ENCODE data around the gene KAZN.

KAZN gene

GRCh38 chr1:14945132-14946010 is 346.9 kb downstream of the KAZN start:
- DNase-seq (ENCODE audit: low read depth in 1 of 2, low spot score in 1 of 2) = no peak

GRCh38 chr1:14946011-14946359 is 347.5 kb downstream of the KAZN start:
- no peak for DNase-seq (ENCODE audit: low read depth in 1 of 2, low spot score in 1 of 2)

DNA sequence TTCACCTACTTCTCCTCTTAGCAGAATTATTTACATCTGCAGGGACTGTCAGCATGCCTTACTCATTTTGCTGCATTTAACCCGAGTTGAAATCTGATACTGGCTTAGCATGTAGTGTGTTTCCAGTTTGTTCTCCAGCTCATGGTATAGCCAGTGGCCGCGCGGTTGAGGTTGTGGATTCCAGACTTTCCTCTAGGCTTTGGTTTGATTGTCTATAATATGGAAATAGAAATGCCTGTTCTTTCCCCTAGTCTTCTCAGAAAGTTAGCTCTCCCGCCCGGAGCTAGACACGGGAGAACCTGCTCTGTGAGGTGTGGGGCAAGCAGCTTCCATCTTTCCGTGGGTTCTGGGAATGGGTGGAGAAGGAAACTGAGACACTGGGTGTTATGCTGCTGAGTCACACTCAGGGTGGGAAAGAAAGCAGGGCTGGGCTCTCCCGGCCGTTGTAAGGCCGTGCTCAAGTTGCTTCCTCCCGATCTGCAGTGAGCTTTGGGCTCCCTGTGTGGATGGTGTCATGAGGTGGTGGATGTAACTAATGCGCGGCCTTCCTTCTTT is 348.3 kb downstream of the KAZN start:
- DNase-seq (ENCODE audit: low read depth in 1 of 2, low spot score in 1 of 2) = no peak

- DNase-seq (ENCODE audit: low read depth in 1 of 2, low spot score in 1 of 2) = no peak
These were observed 348.9 kb downstream of the KAZN start for GRCh38 chr1:14947421-14947820.

GRCh38 chr1:14948112-14948652 is 349.7 kb downstream of the KAZN start:
- DNase-seq (ENCODE audit: low read depth in 1 of 2, low spot score in 1 of 2) = no peak

DNA sequence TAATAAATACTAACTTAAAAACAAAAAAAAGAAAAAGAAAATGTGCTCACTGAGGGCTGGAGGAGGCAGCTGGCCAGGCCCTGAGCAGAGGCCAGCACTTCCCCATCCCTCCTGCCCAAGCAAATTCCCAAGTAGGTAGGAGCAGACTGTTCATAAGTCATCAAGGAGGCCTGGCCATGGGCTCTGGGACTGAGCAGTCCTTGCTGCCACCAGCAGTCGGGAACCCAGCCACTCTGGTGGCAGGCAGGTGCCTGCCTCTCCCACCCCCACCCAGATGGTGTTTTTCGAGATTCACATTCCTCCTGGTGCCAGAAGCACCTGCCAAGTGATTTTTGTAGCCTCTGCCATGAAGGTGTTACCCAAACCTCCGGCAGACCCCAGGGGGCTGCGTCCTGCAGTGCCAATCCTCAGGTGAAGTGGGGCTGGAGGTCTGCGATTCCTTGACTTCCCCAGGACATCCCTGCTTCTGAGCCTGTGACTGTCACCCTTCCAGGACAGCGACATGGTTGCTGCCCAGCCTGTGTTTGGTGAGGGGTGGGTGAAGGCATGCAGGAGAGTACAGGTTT is 350.9 kb downstream of the KAZN start:
- no peak for DNase-seq (ENCODE audit: low read depth in 1 of 2, low spot score in 1 of 2)

DNA sequence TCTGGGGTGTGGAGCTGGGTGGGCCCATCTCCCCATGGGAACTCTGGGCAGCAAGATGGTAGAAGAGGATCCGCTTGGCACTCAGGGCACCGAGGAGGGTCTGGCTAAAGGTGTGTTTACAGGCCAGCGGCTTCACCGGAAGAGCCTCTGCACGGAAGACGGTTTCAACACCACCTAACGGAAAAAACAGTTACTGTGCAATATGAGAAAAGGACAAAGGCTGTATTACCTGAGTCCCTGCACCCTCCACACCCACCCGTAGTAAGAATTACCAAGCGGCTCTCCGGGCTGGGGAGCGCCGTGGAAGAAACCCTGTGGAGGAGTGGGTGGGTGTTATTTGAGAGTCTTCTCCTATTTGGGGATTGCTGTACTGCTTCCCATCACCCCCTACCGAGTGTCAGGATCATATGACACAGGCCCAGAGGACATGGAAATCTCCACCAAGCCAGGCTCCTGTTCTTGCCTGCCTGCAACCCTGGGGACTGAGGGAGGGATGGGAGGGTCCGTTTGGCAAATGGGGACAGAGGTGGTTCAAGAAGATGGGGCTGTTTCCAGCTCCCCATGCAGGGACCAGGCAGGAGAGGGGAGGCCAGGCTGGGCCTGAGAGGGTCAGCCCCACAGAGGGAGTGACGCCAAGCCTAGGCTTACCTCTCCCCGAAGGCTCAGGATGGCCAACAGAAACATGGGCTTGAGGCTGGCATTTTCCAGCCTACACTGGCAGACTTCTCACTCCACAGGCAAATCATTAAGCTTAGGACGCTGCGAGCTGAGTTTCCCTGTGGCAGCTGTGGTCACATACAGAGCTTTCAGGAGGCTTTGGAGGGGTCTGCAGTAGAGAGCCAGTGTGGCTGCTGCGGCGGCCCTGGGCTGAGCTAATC is 351.6 kb downstream of the KAZN start:
- no peak for DNase-seq (ENCODE audit: low read depth in 1 of 2, low spot score in 1 of 2)

DNA sequence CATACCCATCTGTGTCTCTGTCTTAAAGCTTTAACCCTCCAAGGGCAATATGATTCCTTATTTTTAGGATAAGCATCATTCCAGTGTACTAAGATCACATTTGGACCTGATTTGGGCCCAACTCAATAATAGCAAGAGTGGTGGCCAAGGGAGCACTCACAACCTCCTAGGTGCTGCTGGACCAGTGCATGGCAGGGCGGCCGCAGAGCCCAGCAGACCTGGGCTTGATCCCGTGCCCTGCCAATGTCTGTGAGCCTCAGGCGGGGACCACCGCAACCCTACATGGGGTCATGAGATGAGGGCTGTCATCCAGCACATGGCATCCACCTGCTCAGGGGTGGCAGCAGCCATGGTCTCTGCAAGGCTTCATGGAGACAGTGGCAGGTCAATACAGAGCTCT is 353.3 kb downstream of the KAZN start:
- DNase-seq (ENCODE audit: low read depth in 1 of 2, low spot score in 1 of 2) = no peak

DNA sequence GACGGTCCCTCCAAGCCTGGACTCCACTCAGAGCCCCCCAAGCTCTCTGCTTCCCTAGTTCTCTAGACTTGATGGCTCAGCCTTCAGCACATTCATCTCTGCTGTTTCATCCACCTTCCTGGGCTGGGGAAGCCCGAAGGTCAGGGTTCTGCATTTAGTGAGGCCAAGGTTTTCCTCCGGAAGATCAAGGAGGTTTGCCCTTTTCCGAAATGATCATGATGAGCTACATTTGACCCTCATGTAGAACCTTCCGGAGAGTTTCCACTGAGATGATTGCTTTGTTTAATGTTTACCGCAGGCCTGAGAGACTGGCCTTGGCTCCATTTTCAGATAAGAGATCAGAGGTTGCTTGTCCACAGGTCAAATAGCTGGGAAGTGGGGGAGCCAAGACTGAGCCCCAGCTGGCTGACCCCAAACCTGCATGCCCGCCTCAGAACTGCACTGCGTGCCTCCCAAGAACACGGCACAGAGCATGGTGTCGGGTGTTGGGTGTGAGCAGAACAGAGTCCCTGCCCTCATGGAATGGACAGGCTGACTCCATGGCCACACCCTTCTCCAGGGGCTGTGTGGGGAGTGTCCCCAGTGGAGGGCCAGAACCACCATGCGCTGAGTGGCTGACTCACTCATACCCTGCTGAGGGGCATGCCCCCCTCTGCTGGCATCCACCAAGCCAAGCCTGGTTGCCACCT is 354.3 kb downstream of the KAZN start:
- DNase-seq (ENCODE audit: low read depth in 1 of 2, low spot score in 1 of 2) = no peak

DNA sequence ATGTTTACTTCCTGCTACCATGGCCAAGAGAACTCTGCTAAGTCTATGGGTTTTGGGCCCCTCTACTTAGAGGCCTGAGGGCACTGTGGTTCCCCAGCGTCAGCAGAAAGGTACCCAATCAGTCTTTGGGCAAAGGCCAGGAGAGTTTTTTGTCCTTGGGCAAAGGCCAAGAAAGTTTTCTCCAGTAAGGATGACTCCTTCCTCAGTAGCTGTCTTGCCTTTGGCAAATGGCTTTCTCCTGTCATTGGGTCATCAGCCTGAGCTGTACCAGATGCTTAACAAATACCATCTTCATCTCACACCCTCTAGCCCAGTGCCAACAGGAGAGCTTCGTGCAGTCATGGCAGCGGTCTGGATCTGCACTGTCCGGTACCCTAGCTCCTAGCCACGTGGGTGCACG is 355.7 kb downstream of the KAZN start:
- DNase-seq (ENCODE audit: low read depth in 1 of 2, low spot score in 1 of 2) = no peak

DNA sequence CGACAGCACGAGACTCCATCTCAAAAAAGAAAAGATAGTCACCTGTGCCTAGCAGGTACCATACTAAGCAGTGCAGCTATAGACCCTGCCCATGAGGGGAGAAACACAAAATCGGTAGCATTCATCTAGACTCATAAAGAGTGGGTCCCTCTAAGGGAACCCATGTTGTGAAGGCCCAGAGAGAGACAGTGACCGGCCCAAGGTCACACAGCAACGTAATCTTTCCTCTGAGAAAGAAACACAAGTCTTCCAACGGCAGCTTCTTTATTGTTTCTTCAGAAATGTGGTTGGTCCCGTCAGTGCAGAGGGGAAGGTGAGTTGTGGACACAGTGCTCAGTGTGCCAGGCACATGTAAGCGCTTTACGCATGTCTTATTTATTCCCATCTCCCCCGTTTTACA is 356.4 kb downstream of the KAZN start:
- no peak for DNase-seq (ENCODE audit: low read depth in 1 of 2, low spot score in 1 of 2)

DNA sequence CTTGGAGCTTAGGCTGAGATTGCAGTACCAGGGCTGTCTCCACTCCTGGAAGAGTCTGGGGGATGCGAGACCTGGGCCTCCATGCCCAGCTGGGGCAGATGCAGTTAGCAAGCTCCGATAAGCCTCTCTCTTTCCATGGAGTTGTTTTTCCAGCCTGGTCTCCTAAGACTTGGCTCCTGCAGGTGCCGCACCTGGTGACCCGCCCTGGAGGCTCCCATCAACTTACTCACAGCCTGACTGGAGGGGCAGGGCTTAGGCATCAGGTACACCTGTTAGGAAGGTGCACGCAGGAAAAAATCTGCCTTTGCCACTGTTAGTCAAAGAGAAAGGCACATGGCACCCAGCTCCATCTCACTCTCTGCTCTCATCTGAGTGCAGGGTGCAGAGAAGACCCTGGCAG is 356.9 kb downstream of the KAZN start:
- DNase-seq (ENCODE audit: low read depth in 1 of 2, low spot score in 1 of 2) = no peak

- DNase-seq (ENCODE audit: low read depth in 1 of 2, low spot score in 1 of 2) = no peak
These were observed 357.5 kb downstream of the KAZN start for GRCh38 chr1:14955976-14956375.

- no peak for DNase-seq (ENCODE audit: low read depth in 1 of 2, low spot score in 1 of 2)
These were observed 358.2 kb downstream of the KAZN start for GRCh38 chr1:14956579-14957195.

GRCh38 chr1:14957375-14958098 is 359.1 kb downstream of the KAZN start:
- DNase-seq (ENCODE audit: low read depth in 1 of 2, low spot score in 1 of 2) = no peak

- no peak for DNase-seq (ENCODE audit: low read depth in 1 of 2, low spot score in 1 of 2)
These were observed 360.0 kb downstream of the KAZN start for GRCh38 chr1:14958249-14959058.

GRCh38 chr1:14959059-14959694 is 360.7 kb downstream of the KAZN start:
- no peak for DNase-seq (ENCODE audit: low read depth in 1 of 2, low spot score in 1 of 2)

- no peak for DNase-seq (ENCODE audit: low read depth in 1 of 2, low spot score in 1 of 2)
These were observed 363.3 kb downstream of the KAZN start for GRCh38 chr1:14961661-14962267.
